ENCODE data around the gene KIAA0232. TPM values are rescaled to one million over a fixed set of nuclear protein-coding genes. Genes with fewer than 3 reads are reported as not detected.
A peak's percentile ranks its signal among the peaks of the same experiment; 100 is the strongest.

KIAA0232 gene
- total and polyA plus RNA-seq, 2 experiments from 2014 or later: 20.6 to 21.7 TPM

- no peak overlapping the region for H3K27ac ChIP-seq
- in situ Hi-C loops (cut with MboI): no loop called here
- 95 to 100% methylated on average over 2 of the region's 2 CpGs for WGBS, 2 experiments (ENCODE audit: low coverage in 1 of 2, low lambda C conversion rate in 2 of 2, missing lambda C conversion rate in 2 of 2)
- H3K9me2 ChIP-seq (ENCODE audit: insufficient read depth): no peaks in the 10 kb centered on the region
- 0 out of 2 replicates have a peak, but pooled peaks cover 6% of the 10 kb centered on the region for H4K20me1 ChIP-seq (ENCODE audit: insufficient read depth)
- H3K79me2 ChIP-seq (ENCODE audit: insufficient read depth): peaks cover 99% of the 10 kb centered on the region
- no peak overlapping the region for H3K9ac ChIP-seq
- TF ChIP-seq EZH2 (IDR thresholded peaks at IDR 0.05; ENCODE audit: insufficient read depth, poor library complexity, severe bottlenecking): no peak
- no peak for TF ChIP-seq EZH2phosphoT487 (IDR thresholded peaks at IDR 0.05; ENCODE audit: insufficient read depth, low read depth)
- no peak overlapping the region for H2AFZ ChIP-seq
- no peaks in the 10 kb centered on the region for H3K9me3 ChIP-seq (ENCODE audit: low read depth)
- no peak for DNase-seq
- no peaks in the 10 kb centered on the region for H3K27me3 ChIP-seq (replicated peaks; ENCODE audit: insufficient read depth)
- peaks cover 18% of the 10 kb centered on the region for H3F3A ChIP-seq (ENCODE audit: insufficient read depth)
- no peaks in the 10 kb centered on the region for H3K36me3 ChIP-seq (ENCODE audit: low read depth)
- peaks cover 31% of the 10 kb centered on the region for H3K4me1 ChIP-seq (ENCODE audit: insufficient read depth)
- no peak overlapping the region for H3K4me2 ChIP-seq (ENCODE audit: unreplicated experiment)
- no peak overlapping the region for H3K4me3 ChIP-seq
Measured at GRCh38 chr4:6802626-6803025, 20.1 kb downstream of the KIAA0232 start.

- Histone ChIP-seq H3K4me1 (ENCODE audit: insufficient read depth) (peaks cover 31% of the 10 kb centered on the region), H3K9me3 (ENCODE audit: low read depth) (no peaks in the 10 kb centered on the region), H3K27me3 (replicated peaks; ENCODE audit: insufficient read depth) (no peaks in the 10 kb centered on the region), H2AFZ (no peak overlapping the region), H3K4me2 (ENCODE audit: unreplicated experiment) (no peak overlapping the region), H3K9me2 (ENCODE audit: insufficient read depth) (no peaks in the 10 kb centered on the region), H3K4me3 (no peak overlapping the region), H3K36me3 (ENCODE audit: low read depth) (no peaks in the 10 kb centered on the region), H3K27ac (no peak overlapping the region), H3F3A (ENCODE audit: insufficient read depth) (peaks cover 20% of the 10 kb centered on the region), H3K9ac (no peak overlapping the region), H4K20me1 (ENCODE audit: insufficient read depth) (0 out of 2 replicates have a peak, but pooled peaks cover 6% of the 10 kb centered on the region), H3K79me2 (ENCODE audit: insufficient read depth) (peaks cover 100% of the 10 kb centered on the region)
- TF ChIP-seq EZH2 (IDR thresholded peaks at IDR 0.05; ENCODE audit: insufficient read depth, poor library complexity, severe bottlenecking): no peak
- TF ChIP-seq EZH2phosphoT487 (IDR thresholded peaks at IDR 0.05; ENCODE audit: insufficient read depth, low read depth): no peak
- 95 to 100% methylated on average over 1 of the region's 1 CpG for WGBS, 2 experiments (ENCODE audit: low coverage in 1 of 2, low lambda C conversion rate in 2 of 2, missing lambda C conversion rate in 2 of 2)
- no peak for DNase-seq
- in situ Hi-C loops (cut with MboI): no loop called here
Measured at GRCh38 chr4:6803246-6803645, 20.7 kb downstream of the KIAA0232 start.

- TF ChIP-seq EZH2 (IDR thresholded peaks at IDR 0.05; ENCODE audit: insufficient read depth, poor library complexity, severe bottlenecking) (no peak), EZH2phosphoT487 (IDR thresholded peaks at IDR 0.05; ENCODE audit: insufficient read depth, low read depth) (no peak)
- peaks cover 12% of the 10 kb centered on the region for H3F3A ChIP-seq (ENCODE audit: insufficient read depth)
- H3K79me2 ChIP-seq (ENCODE audit: insufficient read depth): peaks cover 100% of the 10 kb centered on the region
- H3K27me3 ChIP-seq (replicated peaks; ENCODE audit: insufficient read depth): no peaks in the 10 kb centered on the region
- H3K36me3 ChIP-seq (ENCODE audit: low read depth): no peaks in the 10 kb centered on the region
- peaks cover 24% of the 10 kb centered on the region for H3K4me1 ChIP-seq (ENCODE audit: insufficient read depth)
- DNase-seq: no peak
- H4K20me1 ChIP-seq (ENCODE audit: insufficient read depth): 0 out of 2 replicates have a peak, but pooled peaks cover 13% of the 10 kb centered on the region
- no peak overlapping the region for H3K9ac ChIP-seq
- H2AFZ ChIP-seq: no peak overlapping the region
- H3K9me2 ChIP-seq (ENCODE audit: insufficient read depth): no peaks in the 10 kb centered on the region
- H3K9me3 ChIP-seq (ENCODE audit: low read depth): no peaks in the 10 kb centered on the region
- no peak overlapping the region for H3K27ac ChIP-seq
- in situ Hi-C loops (cut with MboI): no loop called here
- H3K4me3 ChIP-seq: no peak overlapping the region
- WGBS, 2 experiments (ENCODE audit: low coverage in 1 of 2, low lambda C conversion rate in 2 of 2, missing lambda C conversion rate in 2 of 2): 98 to 100% methylated on average over 8 of the region's 8 CpGs
- no peak overlapping the region for H3K4me2 ChIP-seq (ENCODE audit: unreplicated experiment)
Measured at GRCh38 chr4:6804082-6804752, 21.7 kb downstream of the KIAA0232 start.

DNA sequence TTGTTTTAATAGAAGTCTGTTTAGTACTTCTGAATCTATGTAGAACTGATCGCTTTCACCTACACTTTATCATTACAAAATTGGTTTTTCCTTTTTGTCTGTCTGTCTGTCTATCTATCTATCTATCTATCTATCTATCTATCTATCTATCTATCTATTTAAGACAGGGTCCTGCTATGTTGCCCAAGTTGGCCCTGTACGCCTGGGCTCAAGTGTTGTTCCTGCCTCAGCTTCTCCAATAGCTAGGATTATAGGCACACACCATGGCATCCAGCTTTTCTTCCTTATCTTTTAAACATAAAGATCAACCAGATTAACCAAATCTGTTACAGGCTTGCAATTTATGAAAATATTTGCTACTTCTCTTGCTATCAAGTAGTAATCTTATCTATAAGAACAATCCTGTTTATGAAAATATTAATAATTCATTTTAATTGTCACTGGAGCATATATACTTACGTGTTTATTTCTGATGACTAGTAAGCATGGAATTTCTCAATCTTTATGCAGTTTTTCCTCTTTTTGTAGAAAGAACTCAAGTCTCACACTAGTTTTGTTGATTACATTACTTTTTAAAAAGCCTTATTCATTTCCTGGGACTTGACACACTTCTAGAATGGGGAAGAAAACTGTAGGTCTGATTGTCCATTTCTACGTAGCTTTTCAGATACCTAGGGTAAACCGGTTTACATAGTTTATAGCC, 24.5 kb downstream of the KIAA0232 start:
- Histone ChIP-seq H3K4me2 (ENCODE audit: unreplicated experiment) (peak overlapping the region; percentile 36), H4K20me1 (ENCODE audit: insufficient read depth) (0 out of 2 replicates have a peak, but pooled peaks cover 14% of the 10 kb centered on the region), H3K9me2 (ENCODE audit: insufficient read depth) (no peaks in the 10 kb centered on the region), H3K9ac (0 out of 2 replicates have a peak overlapping the region, but pooled peaks have one; percentile 8), H3K4me1 (ENCODE audit: insufficient read depth) (peaks cover 24% of the 10 kb centered on the region), H3K27me3 (replicated peaks; ENCODE audit: insufficient read depth) (no peaks in the 10 kb centered on the region), H3K79me2 (ENCODE audit: insufficient read depth) (peaks cover 100% of the 10 kb centered on the region), H3K36me3 (ENCODE audit: low read depth) (no peaks in the 10 kb centered on the region), H3K27ac (peak overlapping the region; percentile 51), H2AFZ (no peak overlapping the region), H3K9me3 (ENCODE audit: low read depth) (no peaks in the 10 kb centered on the region), H3F3A (ENCODE audit: insufficient read depth) (peaks cover 12% of the 10 kb centered on the region), H3K4me3 (no peak overlapping the region)
- in situ Hi-C loops (cut with MboI): no loop called here
- TF ChIP-seq EZH2 (IDR thresholded peaks at IDR 0.05; ENCODE audit: insufficient read depth, poor library complexity, severe bottlenecking): no peak
- TF ChIP-seq EZH2phosphoT487 (IDR thresholded peaks at IDR 0.05; ENCODE audit: insufficient read depth, low read depth): no peak
- 80 to 82% methylated on average over 5 of the region's 5 CpGs for WGBS, 2 experiments (ENCODE audit: low coverage in 1 of 2, low lambda C conversion rate in 2 of 2, missing lambda C conversion rate in 2 of 2)
- peak; percentile 18 for DNase-seq

Data from GM23248 (cell line).